Measurements from ENCODE around the gene MICAL1.

MICAL1 gene

GRCh38 chr6:109428889-109429477 is 26.6 kb downstream of the MICAL1 start:
- Mint-ChIP-seq H3K36me3 (ENCODE audit: low read depth) (no peaks in the 10 kb centered on the region), H3K4me1 (peaks cover 6% of the 10 kb centered on the region), H3K27ac (peak overlapping the region in 2 of 3 experiments; percentile 8 to 16), H3K27me3 (ENCODE audit: low read depth) (no peaks in the 10 kb centered on the region), H3K4me3 (no peak overlapping the region), H3K9me3 (no peaks in the 10 kb centered on the region)
- TF ChIP-seq CTCF (IDR thresholded peaks at IDR 0.05; ENCODE audit: unreplicated experiment in 3 of 3) = no peak

GRCh38 chr6:109424946-109425345 is 30.6 kb downstream of the MICAL1 start:
- H3K9me3 Mint-ChIP-seq = no peaks in the 10 kb centered on the region
- H3K27me3 Mint-ChIP-seq (ENCODE audit: low read depth) = no peaks in the 10 kb centered on the region
- H3K4me3 Mint-ChIP-seq = no peak overlapping the region
- no peak for TF ChIP-seq CTCF (IDR thresholded peaks at IDR 0.05; ENCODE audit: unreplicated experiment in 3 of 3)
- no peak overlapping the region for H3K27ac Mint-ChIP-seq
- H3K36me3 Mint-ChIP-seq (ENCODE audit: low read depth) = no peaks in the 10 kb centered on the region
- H3K4me1 Mint-ChIP-seq = peaks cover 6% of the 10 kb centered on the region

- Mint-ChIP-seq H3K4me3 (no peak overlapping the region), H3K27me3 (ENCODE audit: low read depth) (no peaks in the 10 kb centered on the region), H3K36me3 (ENCODE audit: low read depth) (no peaks in the 10 kb centered on the region), H3K4me1 (no peaks in the 10 kb centered on the region), H3K9me3 (no peaks in the 10 kb centered on the region), H3K27ac (no peak overlapping the region)
- TF ChIP-seq CTCF (IDR thresholded peaks at IDR 0.05; ENCODE audit: unreplicated experiment in 3 of 3) = no peak
Measured at GRCh38 chr6:109421184-109421583, 34.4 kb downstream of the MICAL1 start.

- H3K9me3 Mint-ChIP-seq = no peaks in the 10 kb centered on the region
- no peak for TF ChIP-seq CTCF (IDR thresholded peaks at IDR 0.05; ENCODE audit: unreplicated experiment in 3 of 3)
- H3K36me3 Mint-ChIP-seq (ENCODE audit: low read depth) = peaks cover under 1% of the 10 kb centered on the region
- H3K4me1 Mint-ChIP-seq = no peaks in the 10 kb centered on the region
- no peaks in the 10 kb centered on the region for H3K27me3 Mint-ChIP-seq (ENCODE audit: low read depth)
- H3K4me3 Mint-ChIP-seq = no peak overlapping the region
- peak overlapping the region in 2 of 3 experiments; percentile 46 to 68 for H3K27ac Mint-ChIP-seq
Measured at GRCh38 chr6:109420751-109421150, 34.8 kb downstream of the MICAL1 start.

GRCh38 chr6:109417646-109418045 is 37.9 kb downstream of the MICAL1 start:
- Mint-ChIP-seq H3K36me3 (ENCODE audit: low read depth) (peaks cover 21% of the 10 kb centered on the region), H3K4me3 (no peak overlapping the region), H3K4me1 (no peaks in the 10 kb centered on the region), H3K27ac (no peak overlapping the region), H3K9me3 (peaks cover 13% of the 10 kb centered on the region), H3K27me3 (ENCODE audit: low read depth) (no peaks in the 10 kb centered on the region)
- no peak for TF ChIP-seq CTCF (IDR thresholded peaks at IDR 0.05; ENCODE audit: unreplicated experiment in 3 of 3)

GRCh38 chr6:109411034-109411433 is 44.5 kb downstream of the MICAL1 start:
- Mint-ChIP-seq H3K27ac (no peak overlapping the region), H3K9me3 (peaks cover 22% of the 10 kb centered on the region), H3K4me1 (no peaks in the 10 kb centered on the region), H3K27me3 (ENCODE audit: low read depth) (no peaks in the 10 kb centered on the region), H3K36me3 (ENCODE audit: low read depth) (peaks cover 39% of the 10 kb centered on the region), H3K4me3 (no peak overlapping the region)
- TF ChIP-seq CTCF (IDR thresholded peaks at IDR 0.05; ENCODE audit: unreplicated experiment in 3 of 3) = no peak

Measured in nephron (organoid).